ENCODE results near the gene HNMT. TPM values are rescaled to one million over a fixed set of nuclear protein-coding genes. Genes with fewer than 3 reads are reported as not detected.

HNMT gene
- polyA plus RNA-seq, 1 donor from 2014 or later: not detected

DNA sequence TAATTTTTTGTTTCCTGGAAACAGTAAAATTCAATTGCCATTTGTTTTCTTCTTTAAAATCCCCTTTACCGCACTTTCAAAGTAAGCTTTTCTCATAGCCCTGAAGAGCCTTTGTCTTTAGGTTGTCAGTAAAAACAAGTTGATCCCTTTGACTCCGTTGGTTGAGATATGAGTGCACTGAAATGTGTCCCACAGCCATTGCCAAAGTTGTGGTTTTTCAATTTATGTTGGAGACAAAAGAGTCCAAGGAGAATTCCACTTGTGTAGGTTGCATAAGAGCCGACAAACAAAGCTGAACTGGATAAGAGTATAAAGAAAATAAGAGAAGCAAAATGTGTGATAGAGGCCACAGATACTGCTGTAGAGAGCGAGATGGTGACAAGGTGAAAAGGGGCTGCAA, 26.1 kb upstream of the HNMT start:
- H3K36me3 ChIP-seq (ENCODE audit: insufficient read depth, low read length): no peaks in the 10 kb centered on the region
- H3K9me2 ChIP-seq (ENCODE audit: insufficient read depth, low read length): no peaks in the 10 kb centered on the region
- no peaks in the 10 kb centered on the region for H4K20me1 ChIP-seq (ENCODE audit: insufficient read depth)
- no peaks in the 10 kb centered on the region for H3K9me3 ChIP-seq (ENCODE audit: low read length)
- no peak overlapping the region for H3K4me3 ChIP-seq (ENCODE audit: low read length)
- no peak overlapping the region for H3K27ac ChIP-seq (ENCODE audit: low read length)
- no peaks in the 10 kb centered on the region for H3K79me2 ChIP-seq (replicated peaks; ENCODE audit: insufficient read depth, low read length)
- no peaks in the 10 kb centered on the region for H3K27me3 ChIP-seq (ENCODE audit: insufficient read depth, low read depth, low read length)
- TF ChIP-seq SMC3 (conservative IDR thresholded peaks at IDR 0.05; ENCODE audit: poor library complexity) (no peak), EZH2 (IDR thresholded peaks at IDR 0.05; ENCODE audit: borderline replicate concordance, insufficient read depth, low read length, poor library complexity, severe bottlenecking) (no peak), POLR2AphosphoS5 (IDR thresholded peaks at IDR 0.05) (no peak), MXI1 (conservative IDR thresholded peaks at IDR 0.05; ENCODE audit: poor library complexity, severe bottlenecking) (no peak)
- TF ChIP-seq, protein P1, sequence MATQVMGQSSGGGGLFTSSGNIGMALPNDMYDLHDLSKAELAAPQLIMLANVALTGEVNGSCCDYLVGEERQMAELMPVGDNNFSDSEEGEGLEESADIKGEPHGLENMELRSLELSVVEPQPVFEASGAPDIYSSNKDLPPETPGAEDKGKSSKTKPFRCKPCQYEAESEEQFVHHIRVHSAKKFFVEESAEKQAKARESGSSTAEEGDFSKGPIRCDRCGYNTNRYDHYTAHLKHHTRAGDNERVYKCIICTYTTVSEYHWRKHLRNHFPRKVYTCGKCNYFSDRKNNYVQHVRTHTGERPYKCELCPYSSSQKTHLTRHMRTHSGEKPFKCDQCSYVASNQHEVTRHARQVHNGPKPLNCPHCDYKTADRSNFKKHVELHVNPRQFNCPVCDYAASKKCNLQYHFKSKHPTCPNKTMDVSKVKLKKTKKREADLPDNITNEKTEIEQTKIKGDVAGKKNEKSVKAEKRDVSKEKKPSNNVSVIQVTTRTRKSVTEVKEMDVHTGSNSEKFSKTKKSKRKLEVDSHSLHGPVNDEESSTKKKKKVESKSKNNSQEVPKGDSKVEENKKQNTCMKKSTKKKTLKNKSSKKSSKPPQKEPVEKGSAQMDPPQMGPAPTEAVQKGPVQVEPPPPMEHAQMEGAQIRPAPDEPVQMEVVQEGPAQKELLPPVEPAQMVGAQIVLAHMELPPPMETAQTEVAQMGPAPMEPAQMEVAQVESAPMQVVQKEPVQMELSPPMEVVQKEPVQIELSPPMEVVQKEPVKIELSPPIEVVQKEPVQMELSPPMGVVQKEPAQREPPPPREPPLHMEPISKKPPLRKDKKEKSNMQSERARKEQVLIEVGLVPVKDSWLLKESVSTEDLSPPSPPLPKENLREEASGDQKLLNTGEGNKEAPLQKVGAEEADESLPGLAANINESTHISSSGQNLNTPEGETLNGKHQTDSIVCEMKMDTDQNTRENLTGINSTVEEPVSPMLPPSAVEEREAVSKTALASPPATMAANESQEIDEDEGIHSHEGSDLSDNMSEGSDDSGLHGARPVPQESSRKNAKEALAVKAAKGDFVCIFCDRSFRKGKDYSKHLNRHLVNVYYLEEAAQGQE (IDR thresholded peaks at IDR 0.05; ENCODE audit: borderline replicate concordance): no peak
- TF ChIP-seq, protein P2, sequence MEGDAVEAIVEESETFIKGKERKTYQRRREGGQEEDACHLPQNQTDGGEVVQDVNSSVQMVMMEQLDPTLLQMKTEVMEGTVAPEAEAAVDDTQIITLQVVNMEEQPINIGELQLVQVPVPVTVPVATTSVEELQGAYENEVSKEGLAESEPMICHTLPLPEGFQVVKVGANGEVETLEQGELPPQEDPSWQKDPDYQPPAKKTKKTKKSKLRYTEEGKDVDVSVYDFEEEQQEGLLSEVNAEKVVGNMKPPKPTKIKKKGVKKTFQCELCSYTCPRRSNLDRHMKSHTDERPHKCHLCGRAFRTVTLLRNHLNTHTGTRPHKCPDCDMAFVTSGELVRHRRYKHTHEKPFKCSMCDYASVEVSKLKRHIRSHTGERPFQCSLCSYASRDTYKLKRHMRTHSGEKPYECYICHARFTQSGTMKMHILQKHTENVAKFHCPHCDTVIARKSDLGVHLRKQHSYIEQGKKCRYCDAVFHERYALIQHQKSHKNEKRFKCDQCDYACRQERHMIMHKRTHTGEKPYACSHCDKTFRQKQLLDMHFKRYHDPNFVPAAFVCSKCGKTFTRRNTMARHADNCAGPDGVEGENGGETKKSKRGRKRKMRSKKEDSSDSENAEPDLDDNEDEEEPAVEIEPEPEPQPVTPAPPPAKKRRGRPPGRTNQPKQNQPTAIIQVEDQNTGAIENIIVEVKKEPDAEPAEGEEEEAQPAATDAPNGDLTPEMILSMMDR (IDR thresholded peaks at IDR 0.05; ENCODE audit: poor library complexity, severe bottlenecking): no peak
- no peak overlapping the region for H3K9ac ChIP-seq (ENCODE audit: low read length)
- no peak overlapping the region for H3K4me2 ChIP-seq (ENCODE audit: low read length)
- no peak overlapping the region for H2AFZ ChIP-seq (ENCODE audit: low read depth, low read length)
- no peaks in the 10 kb centered on the region for H3F3A ChIP-seq (ENCODE audit: insufficient read depth, low read length, poor library complexity, severe bottlenecking)

- Histone ChIP-seq H3F3A (ENCODE audit: insufficient read depth, low read length, poor library complexity, severe bottlenecking) (no peaks in the 10 kb centered on the region), H3K4me2 (ENCODE audit: low read length) (no peak overlapping the region), H4K20me1 (ENCODE audit: insufficient read depth) (no peaks in the 10 kb centered on the region), H3K79me2 (replicated peaks; ENCODE audit: insufficient read depth, low read length) (no peaks in the 10 kb centered on the region), H3K27me3 (ENCODE audit: insufficient read depth, low read depth, low read length) (no peaks in the 10 kb centered on the region), H3K4me3 (ENCODE audit: low read length) (no peak overlapping the region), H2AFZ (ENCODE audit: low read depth, low read length) (no peak overlapping the region), H3K9ac (ENCODE audit: low read length) (no peak overlapping the region), H3K9me3 (ENCODE audit: low read length) (no peaks in the 10 kb centered on the region), H3K27ac (ENCODE audit: low read length) (no peak overlapping the region), H3K36me3 (ENCODE audit: insufficient read depth, low read length) (no peaks in the 10 kb centered on the region), H3K9me2 (ENCODE audit: insufficient read depth, low read length) (no peaks in the 10 kb centered on the region)
- TF ChIP-seq, protein P1 (IDR thresholded peaks at IDR 0.05; ENCODE audit: borderline replicate concordance): no peak
Observed at GRCh38 chr2:137939026-137939425, 25.2 kb upstream of the HNMT start.
